Esophagus mucosa (tissue), 1 donor: ENCODE data around the gene SH3PXD2A. TPM values are rescaled to one million over a fixed set of nuclear protein-coding genes. Genes with fewer than 3 reads are reported as not detected.

Experiments used
- ATAC-seq: fragments of 200-7000 bp; cut with Tn5 transposase; one replicate; pipeline ENCODE4 v1.9.1; 2020
- total RNA-seq: library from RNA; stranded (reverse); gene quantifications from one replicate; pipeline ENCODE4 v1.2.4, GENCODE V29; 2023
- donor health status: DM: yes; HTN: yes; CAD: no.

The SH3PXD2A gene
- total RNA-seq, 1 donor from 2014 or later, result 34.0 TPM

- ATAC-seq, result no peak
These were observed 155.0 kb downstream of the SH3PXD2A start for GRCh38 chr10:103700436-103700715.

- ATAC-seq, result no peak
These were observed 155.6 kb downstream of the SH3PXD2A start for GRCh38 chr10:103699611-103700435.

GRCh38 chr10:103698266-103698665 lies 157.1 kb downstream of the SH3PXD2A start:
- no peak for ATAC-seq

- ATAC-seq, result no peak
These were observed 157.6 kb downstream of the SH3PXD2A start for GRCh38 chr10:103697787-103698186.

- peak; percentile 69 for ATAC-seq
These were observed 158.8 kb downstream of the SH3PXD2A start for GRCh38 chr10:103696411-103697145.

- no peak for ATAC-seq
These were observed 159.3 kb downstream of the SH3PXD2A start for GRCh38 chr10:103696094-103696410.

- no peak for ATAC-seq
These were observed 159.8 kb downstream of the SH3PXD2A start for GRCh38 chr10:103695584-103696005.

GRCh38 chr10:103693812-103694205 lies 161.6 kb downstream of the SH3PXD2A start:
- no peak for ATAC-seq

- ATAC-seq, result no peak
These were observed 162.2 kb downstream of the SH3PXD2A start for GRCh38 chr10:103692952-103693811.

GRCh38 chr10:103692436-103692951 lies 162.9 kb downstream of the SH3PXD2A start:
- no peak for ATAC-seq

- no peak for ATAC-seq
These were observed 163.5 kb downstream of the SH3PXD2A start for GRCh38 chr10:103691723-103692435.

- no peak for ATAC-seq
These were observed 164.1 kb downstream of the SH3PXD2A start for GRCh38 chr10:103691267-103691666.

- ATAC-seq, result no peak
These were observed 165.1 kb downstream of the SH3PXD2A start for GRCh38 chr10:103690281-103690680.

GRCh38 chr10:103688491-103688890 lies 166.9 kb downstream of the SH3PXD2A start:
- no peak for ATAC-seq

GRCh38 chr10:103687718-103688117 lies 167.7 kb downstream of the SH3PXD2A start:
- ATAC-seq, result no peak

- ATAC-seq, result no peak
These were observed 168.2 kb downstream of the SH3PXD2A start for GRCh38 chr10:103687172-103687571.

- peak; percentile 60 for ATAC-seq
These were observed 169.3 kb downstream of the SH3PXD2A start for GRCh38 chr10:103685880-103686669.

GRCh38 chr10:103683851-103684250 lies 171.5 kb downstream of the SH3PXD2A start:
- ATAC-seq, result no peak

GRCh38 chr10:103682631-103683030 lies 172.7 kb downstream of the SH3PXD2A start:
- ATAC-seq, result no peak

GRCh38 chr10:103681617-103682399 lies 173.6 kb downstream of the SH3PXD2A start:
- no peak for ATAC-seq

GRCh38 chr10:103680869-103681236 lies 174.5 kb downstream of the SH3PXD2A start:
- no peak for ATAC-seq
